ENCODE results near the gene SDK1. TPM values are rescaled to one million over a fixed set of nuclear protein-coding genes. Genes with fewer than 3 reads are reported as not detected.

Gene SDK1
- total and polyA plus RNA-seq, 7 donors: 0.31 to 2.4 (median 1.3) TPM

DNA sequence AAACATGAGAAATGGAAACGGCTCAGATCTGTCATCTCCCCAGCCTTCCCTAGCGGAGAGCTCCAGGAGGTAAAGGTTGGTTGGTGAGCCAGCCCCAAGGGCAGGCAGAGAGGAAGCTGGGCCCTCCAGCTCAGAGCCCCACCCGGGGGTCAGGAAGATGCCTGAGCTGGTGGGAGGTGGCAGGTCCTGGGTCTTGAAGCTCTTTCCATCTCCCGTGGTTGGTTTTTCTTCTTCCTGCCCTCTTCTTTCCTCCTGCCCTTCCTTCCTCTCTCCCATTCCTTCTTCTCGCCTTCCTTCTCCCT, 996.8 kb downstream of the SDK1 start:
- TF ChIP-seq, protein P1, sequence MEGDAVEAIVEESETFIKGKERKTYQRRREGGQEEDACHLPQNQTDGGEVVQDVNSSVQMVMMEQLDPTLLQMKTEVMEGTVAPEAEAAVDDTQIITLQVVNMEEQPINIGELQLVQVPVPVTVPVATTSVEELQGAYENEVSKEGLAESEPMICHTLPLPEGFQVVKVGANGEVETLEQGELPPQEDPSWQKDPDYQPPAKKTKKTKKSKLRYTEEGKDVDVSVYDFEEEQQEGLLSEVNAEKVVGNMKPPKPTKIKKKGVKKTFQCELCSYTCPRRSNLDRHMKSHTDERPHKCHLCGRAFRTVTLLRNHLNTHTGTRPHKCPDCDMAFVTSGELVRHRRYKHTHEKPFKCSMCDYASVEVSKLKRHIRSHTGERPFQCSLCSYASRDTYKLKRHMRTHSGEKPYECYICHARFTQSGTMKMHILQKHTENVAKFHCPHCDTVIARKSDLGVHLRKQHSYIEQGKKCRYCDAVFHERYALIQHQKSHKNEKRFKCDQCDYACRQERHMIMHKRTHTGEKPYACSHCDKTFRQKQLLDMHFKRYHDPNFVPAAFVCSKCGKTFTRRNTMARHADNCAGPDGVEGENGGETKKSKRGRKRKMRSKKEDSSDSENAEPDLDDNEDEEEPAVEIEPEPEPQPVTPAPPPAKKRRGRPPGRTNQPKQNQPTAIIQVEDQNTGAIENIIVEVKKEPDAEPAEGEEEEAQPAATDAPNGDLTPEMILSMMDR (IDR thresholded peaks at IDR 0.05): no peak
- intact Hi-C loops (cut with DNase I): no loop called here
- Histone ChIP-seq H3K9me3 (no peaks in the 10 kb centered on the region), H3K4me1 (no peaks in the 10 kb centered on the region), H3K4me3 (no peak overlapping the region), H3K36me3 (ENCODE audit: insufficient read depth in 1 of 2, low read depth in 1 of 2) (no peaks in the 10 kb centered on the region), H3K27me3 (ENCODE audit: insufficient read depth in 3 of 3, low read length in 2 of 3) (peaks cover 0 to 2% (median 0%) of the 10 kb centered on the region in 3 donors), H3K27ac (no peak overlapping the region)
- WGBS, 3 donors: 71 to 79% (median 71%) methylated on average over 5 of the region's 5 CpGs
- no peak for DNase-seq
- ATAC-seq: no peak

DNA sequence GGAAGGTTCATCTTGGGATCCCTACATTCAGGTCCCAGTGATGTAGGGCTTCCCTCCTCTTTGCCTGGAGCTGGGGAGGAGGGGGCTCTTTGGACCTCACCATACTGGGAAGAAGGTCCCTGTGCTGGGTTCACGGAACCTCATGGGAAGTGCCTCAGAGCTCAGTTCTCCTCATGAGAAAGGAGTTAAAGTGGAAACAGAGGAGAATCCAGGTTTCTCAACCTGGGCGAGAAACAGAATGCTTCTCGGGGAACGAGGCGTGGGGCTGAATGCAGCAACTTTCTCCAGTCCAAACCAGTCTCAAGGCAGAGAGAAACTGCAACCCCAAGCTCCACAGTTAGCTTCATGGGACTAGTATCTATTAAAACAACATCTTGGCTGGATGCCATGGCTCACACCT, 998.4 kb downstream of the SDK1 start:
- 87 to 90% (median 87%) methylated on average over 5 of the region's 5 CpGs for WGBS, 3 donors
- no peaks in the 10 kb centered on the region for H3K9me3 ChIP-seq
- peaks cover 0 to 2% (median 0%) of the 10 kb centered on the region in 3 donors for H3K27me3 ChIP-seq (ENCODE audit: insufficient read depth in 3 of 3, low read length in 2 of 3)
- no peaks in the 10 kb centered on the region for H3K36me3 ChIP-seq (ENCODE audit: insufficient read depth in 1 of 2, low read depth in 1 of 2)
- ATAC-seq (no peak), DNase-seq (no peak)
- intact Hi-C loops (cut with DNase I): no loop called here
- no peaks in the 10 kb centered on the region for H3K4me1 ChIP-seq
- H3K4me3 ChIP-seq: no peak overlapping the region
- no peak overlapping the region for H3K27ac ChIP-seq
- TF ChIP-seq, protein P1 (IDR thresholded peaks at IDR 0.05): no peak

DNA sequence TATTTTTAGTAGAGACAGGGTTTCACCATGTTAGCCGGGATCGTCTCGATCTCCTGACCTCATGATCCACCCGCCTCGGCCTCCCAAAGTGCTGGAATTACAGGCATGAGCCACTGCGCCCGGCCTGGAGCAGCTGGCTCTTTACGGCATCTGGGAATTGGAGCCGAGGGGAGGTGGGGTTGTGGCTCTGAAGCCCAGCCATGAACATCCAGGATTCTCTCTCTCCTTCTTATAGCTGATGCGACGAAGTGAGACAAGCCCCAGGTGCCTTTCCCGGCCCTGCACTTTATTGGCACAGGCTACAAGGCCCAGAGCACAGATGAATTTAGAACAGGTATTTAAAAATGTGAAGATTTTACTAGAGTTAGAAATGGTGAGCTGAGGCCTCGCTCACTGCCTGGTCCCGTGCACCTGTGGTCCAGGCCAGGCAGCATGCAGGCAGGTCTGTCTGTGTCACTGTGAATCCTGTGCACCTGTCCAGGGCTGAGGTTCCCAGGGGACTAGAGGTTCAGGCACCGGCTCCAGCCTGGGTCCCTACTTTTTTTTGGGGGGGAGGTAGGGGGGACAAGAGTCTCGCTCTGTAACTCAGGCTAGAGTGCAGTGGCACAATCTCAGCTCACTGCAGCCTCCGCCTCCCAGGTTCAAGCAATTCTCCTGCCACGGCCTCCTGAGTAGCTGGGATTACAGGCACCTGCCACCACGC, 1001.3 kb downstream of the SDK1 start:
- ATAC-seq (no peak), DNase-seq (no peak)
- WGBS, 3 donors: 59 to 69% (median 61%) methylated on average over 19 of the region's 19 CpGs
- no peaks in the 10 kb centered on the region for H3K4me1 ChIP-seq
- H3K27me3 ChIP-seq (ENCODE audit: insufficient read depth in 3 of 3, low read length in 2 of 3): peaks cover 0 to 2% (median 0%) of the 10 kb centered on the region in 3 donors
- H3K9me3 ChIP-seq: no peaks in the 10 kb centered on the region
- TF ChIP-seq, protein P1 (IDR thresholded peaks at IDR 0.05): no peak
- no peaks in the 10 kb centered on the region for H3K36me3 ChIP-seq (ENCODE audit: insufficient read depth in 1 of 2, low read depth in 1 of 2)
- no peak overlapping the region for H3K27ac ChIP-seq
- H3K4me3 ChIP-seq: no peak overlapping the region
- intact Hi-C loops (cut with DNase I): no loop called here

DNA sequence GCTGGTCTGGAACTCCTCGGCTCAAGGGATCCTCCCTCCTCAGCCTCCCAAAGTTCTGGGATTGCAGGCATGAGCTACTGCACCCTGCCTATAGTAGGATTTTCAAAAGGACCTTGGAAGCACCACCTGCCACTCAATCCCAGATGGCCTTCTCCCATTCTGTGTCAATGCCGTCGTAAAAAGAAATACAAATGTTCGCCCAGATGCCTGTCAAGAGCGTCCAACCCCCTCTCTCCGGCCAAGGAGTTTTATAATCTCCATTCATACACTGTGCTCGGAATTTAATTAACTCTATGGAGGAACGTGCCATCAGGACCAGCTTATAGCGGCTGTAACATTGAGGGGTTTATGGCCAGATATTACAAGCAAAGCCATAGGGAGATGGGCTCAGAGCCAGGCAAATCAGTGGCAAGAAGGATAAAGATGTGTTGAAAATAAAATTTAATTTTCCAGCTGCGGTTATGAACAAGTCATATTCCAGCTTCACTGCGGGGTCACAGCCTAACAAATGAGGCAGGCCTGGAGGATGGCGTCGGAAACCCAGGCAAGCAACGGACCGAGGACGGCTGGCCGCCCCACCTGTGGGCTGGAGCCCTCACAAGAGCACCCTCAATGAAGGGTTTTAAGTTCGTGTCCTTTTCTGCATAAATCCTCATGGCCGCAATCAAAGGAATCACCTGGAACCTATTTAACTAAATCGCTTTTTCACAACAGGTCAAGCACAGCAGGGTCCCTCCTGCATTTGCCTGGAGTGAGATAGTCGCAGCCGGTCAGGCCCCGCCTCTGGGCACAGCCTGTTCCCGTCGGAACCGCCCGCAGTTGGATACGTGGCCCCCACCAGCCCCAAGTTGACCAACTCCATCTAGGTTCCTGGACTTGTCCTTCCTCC, 1006.5 kb downstream of the SDK1 start:
- intact Hi-C loops (cut with DNase I): no loop called here
- no peaks in the 10 kb centered on the region for H3K36me3 ChIP-seq (ENCODE audit: insufficient read depth in 1 of 2, low read depth in 1 of 2)
- H3K27me3 ChIP-seq (ENCODE audit: insufficient read depth in 3 of 3, low read length in 2 of 3): no peaks in the 10 kb centered on the region
- H3K4me3 ChIP-seq: no peak overlapping the region
- WGBS, 3 donors: 48 to 54% (median 49%) methylated on average over 28 of the region's 28 CpGs
- no peak for ATAC-seq
- no peak for DNase-seq
- no peaks in the 10 kb centered on the region for H3K4me1 ChIP-seq
- H3K27ac ChIP-seq: no peak overlapping the region
- TF ChIP-seq, protein P1 (IDR thresholded peaks at IDR 0.05): no peak
- H3K9me3 ChIP-seq: no peaks in the 10 kb centered on the region

All from psoas muscle (tissue), 8 donors.